HUES64 (cell line): ENCODE data around the gene NDUFB2.

Experiments
- H3K27ac ChIP-seq: 2 replicates; pipeline ENCODE4 v1.7.0; 2013; ENCODE audit warnings: low read depth, low read length, inconsistent platforms
- H3K27me3 ChIP-seq: 2 replicates; pipeline ENCODE4 v1.6.1; 2013; ENCODE audit warnings: mild to moderate bottlenecking, low read length; ENCODE audit not compliant: insufficient read depth
- H3K36me3 ChIP-seq: 2 replicates; pipeline ENCODE4 v1.6.1; 2013; ENCODE audit warnings: mild to moderate bottlenecking, low read length; ENCODE audit not compliant: insufficient read depth
- H3K4me1 ChIP-seq: 2 replicates; pipeline ENCODE4 v1.6.1; 2013; ENCODE audit warnings: mild to moderate bottlenecking, low read length, moderate library complexity; ENCODE audit not compliant: insufficient read depth
- H3K4me3 ChIP-seq: 2 replicates; pipeline ENCODE4 v1.5.1; 2013; ENCODE audit warnings: mild to moderate bottlenecking, low read length, moderate library complexity
- H3K9ac ChIP-seq: 2 replicates; pipeline ENCODE4 v1.6.1; 2013; ENCODE audit warnings: mild to moderate bottlenecking, low read depth, low read length
- H3K9me3 ChIP-seq: 2 replicates; pipeline ENCODE4 v1.6.1; 2013; ENCODE audit warnings: low read depth, low read length; ENCODE audit not compliant: insufficient read depth
- WGBS: fragments of 150-250, 120-280 bp; methylation state at CpG from one replicate; pipeline ENCODE4 v1.1.7; 2013; ENCODE audit warnings: missing lambda C conversion rate; 5-methylcytosine and 5-hydroxymethylcytosine counted together

NDUFB2 gene

DNA sequence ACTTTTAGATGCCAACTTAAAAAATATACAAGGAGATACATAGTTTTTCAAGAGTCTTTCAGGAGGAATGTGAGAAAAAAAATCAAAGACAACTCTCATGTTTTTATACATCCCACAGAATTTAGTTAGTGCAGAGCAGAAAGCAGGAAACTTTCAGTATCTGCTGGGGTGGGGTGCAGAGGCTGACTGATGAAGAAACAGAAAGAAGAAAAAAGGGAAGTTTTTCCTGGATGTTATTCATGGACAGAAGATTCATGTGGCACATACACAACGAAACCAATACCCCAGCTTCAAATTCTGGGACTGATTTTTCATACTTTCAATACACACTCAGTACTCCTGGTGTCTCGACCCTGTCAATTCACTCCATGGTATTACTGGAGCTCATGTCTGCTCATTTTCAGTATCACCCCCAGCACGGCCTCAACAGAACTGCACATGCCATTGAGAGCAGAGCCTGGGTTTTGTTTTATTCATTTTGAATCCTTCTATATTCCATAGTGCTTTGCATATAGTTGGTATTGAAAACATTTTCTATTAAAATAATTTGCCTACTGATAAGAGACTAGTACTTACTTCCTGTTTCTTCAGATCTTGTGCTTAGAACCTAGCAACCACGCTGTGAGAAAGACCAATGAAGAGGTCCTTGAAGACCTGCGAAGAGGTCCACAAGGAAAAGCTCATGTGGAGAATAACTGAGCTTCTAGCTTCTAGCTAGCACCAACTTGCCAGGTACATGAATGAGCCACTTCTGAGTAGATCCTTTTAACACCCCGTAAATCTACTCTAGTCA, 49.0 kb downstream of the NDUFB2 start:
- WGBS, result 90% methylated on average over 6 of the region's 6 CpGs

DNA sequence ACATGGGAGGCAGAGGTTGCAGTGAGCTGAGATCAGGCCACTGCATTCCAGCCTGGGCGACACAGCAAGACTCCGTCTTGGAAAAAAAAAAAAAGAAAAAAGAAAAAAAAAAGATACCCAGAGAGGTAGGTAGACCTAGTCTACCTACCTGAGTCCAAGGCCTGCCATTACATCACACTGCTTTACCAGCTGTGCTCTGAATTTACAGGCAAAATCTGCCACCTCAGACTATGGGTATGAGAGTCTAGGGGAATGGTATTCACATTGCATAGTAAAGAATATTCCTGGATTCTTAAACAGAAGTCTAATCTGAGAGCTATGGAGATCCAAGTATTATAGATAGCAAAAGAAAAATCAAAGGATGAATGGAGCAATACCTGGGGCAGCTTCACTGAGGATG, 50.2 kb downstream of the NDUFB2 start:
- Histone ChIP-seq H3K27ac (no peak overlapping the region), H3K27me3 (no peaks in the 10 kb centered on the region), H3K4me1 (no peaks in the 10 kb centered on the region), H3K9ac (no peak overlapping the region), H3K4me3 (no peak overlapping the region), H3K9me3 (no peaks in the 10 kb centered on the region), H3K36me3 (peaks cover 26% of the 10 kb centered on the region; the same call in 1 of the 2 replicates)
- 93% methylated on average over 2 of the region's 2 CpGs for WGBS

More for the DNA sequence above, 49.0 kb downstream of the NDUFB2 start:
- no peak overlapping the region for H3K9ac ChIP-seq
- H3K27ac ChIP-seq, result 0 out of 2 replicates have a peak overlapping the region, but pooled peaks have one; percentile 30
- no peaks in the 10 kb centered on the region for H3K27me3 ChIP-seq
- no peak overlapping the region for H3K4me3 ChIP-seq
- peaks cover 26% of the 10 kb centered on the region; the same call in 1 of the 2 replicates for H3K36me3 ChIP-seq
- no peaks in the 10 kb centered on the region for H3K4me1 ChIP-seq
- no peaks in the 10 kb centered on the region for H3K9me3 ChIP-seq

DNA sequence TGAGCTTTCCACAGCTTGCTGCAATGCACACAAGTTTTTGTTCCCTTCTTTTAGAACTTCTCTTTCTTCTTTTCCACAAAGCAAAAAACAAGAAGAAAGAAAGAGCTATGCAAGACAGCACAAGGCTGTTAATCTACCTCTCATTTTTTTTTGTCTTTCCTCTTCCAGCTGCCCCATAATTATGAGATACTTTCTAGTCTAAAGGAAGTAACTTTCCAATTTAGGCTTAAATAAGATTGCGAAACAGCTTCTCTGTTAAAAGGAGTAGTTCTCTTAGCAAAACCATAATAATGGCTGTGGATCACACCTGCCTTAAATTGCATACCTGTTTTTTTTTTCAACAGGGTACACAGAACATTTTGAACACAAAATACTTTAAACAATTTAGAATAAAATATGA, 56.0 kb downstream of the NDUFB2 start:
- 100% methylated on average over 1 of the region's 1 CpG for WGBS
- Histone ChIP-seq H3K4me1 (0 out of 2 replicates have a peak, but pooled peaks cover 11% of the 10 kb centered on the region), H3K9ac (no peak overlapping the region), H3K9me3 (no peaks in the 10 kb centered on the region), H3K4me3 (no peak overlapping the region), H3K27ac (no peak overlapping the region), H3K36me3 (peaks cover 21% of the 10 kb centered on the region), H3K27me3 (no peaks in the 10 kb centered on the region)

DNA sequence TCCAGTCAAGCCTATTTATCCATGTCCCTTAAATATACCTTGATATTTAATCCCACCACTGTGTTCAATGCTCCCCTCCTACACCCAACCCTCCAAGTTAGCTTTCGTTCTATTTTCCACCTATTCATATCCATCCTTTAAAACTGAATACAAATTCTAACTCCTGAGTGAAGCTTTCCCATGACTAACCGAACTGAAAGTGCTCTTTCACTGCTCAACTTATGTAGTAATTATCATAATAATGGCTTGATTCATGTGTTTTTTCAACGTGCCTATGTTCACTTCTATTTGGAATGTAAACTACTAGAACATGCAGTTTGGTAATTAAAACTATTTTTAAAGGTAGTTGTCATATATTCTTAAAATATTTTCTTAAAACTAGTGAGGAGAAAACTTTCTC, 58.0 kb downstream of the NDUFB2 start:
- Histone ChIP-seq H3K4me3 (no peak overlapping the region), H3K27ac (no peak overlapping the region)
- 73% methylated on average over 2 of the region's 3 CpGs for WGBS

More for the DNA sequence above, 58.0 kb downstream of the NDUFB2 start:
- 0 out of 2 replicates have a peak, but pooled peaks cover 11% of the 10 kb centered on the region for H3K4me1 ChIP-seq
- H3K36me3 ChIP-seq, result peaks cover 9% of the 10 kb centered on the region
- H3K27me3 ChIP-seq, result no peaks in the 10 kb centered on the region
- no peak overlapping the region for H3K9ac ChIP-seq
- no peaks in the 10 kb centered on the region for H3K9me3 ChIP-seq
